Effector CD4-positive, alpha-beta T cell (primary cell): ENCODE data around the gene PLIN5.

Source experiments
- DNase-seq: peaks from one replicate; pipeline ENCODE4 v3.0.0-alpha.2; 2020

Gene PLIN5

DNA sequence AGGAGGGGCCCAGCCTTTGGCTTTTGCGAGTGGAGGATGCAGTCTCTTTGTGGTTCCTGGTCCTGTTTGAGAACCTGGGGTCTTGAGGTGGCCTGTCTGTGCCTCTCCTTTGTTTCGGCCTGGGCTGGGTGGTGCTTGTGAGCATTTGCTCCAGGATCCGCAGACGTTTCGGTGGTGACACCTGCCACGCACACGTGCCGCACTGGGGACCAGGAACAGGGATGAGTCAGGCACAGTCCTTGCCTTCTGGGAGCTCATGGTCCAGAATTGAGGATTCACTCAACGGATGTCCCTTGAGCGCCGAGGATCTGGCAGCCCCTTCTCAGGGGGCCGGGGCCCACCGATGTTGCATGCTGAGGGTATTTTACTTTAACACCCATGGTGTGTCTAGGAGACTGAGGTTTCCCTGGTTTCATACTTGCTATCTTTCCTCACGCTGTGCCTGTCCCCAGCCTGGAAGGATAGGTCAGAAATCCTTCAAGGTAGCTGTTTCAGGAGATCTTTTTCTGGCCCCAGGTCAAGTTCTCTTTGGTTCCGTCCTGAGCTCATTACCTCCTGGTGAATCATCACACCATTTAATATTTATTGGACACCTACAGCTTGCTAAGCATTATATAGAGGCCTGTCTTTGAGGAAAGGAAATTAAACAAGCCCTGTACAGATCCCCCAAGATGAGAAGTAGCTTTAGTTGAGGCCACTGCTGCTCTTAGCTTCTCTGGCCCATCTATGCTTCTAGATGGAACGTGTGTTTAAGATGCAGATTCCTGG lies 57.8 kb downstream of the PLIN5 start:
- no peak for DNase-seq

DNA sequence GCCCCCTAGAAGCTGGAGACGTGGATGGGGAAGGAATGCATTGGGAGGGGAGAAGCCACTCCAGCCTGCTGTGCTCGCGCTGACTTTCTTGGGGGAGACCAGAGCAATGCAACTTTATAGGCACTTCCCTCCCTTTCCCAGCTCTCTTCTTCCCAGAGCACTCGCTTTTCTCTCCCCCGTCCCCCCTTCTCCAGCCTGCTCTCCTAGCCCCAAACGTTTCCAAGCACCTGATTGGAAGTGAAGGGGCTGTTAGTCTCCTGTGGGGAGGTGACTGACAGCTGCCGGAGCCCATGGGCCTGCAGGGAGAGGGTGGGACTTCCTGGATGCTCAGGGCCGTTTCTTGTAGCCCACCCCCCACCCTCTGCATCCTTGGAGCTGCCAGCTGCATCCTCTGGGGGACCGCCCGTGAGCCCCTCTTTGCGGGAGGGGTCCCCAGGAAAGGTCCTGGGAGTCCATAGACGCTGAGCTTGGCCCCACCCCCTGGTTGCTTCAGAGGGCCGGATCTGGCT lies 60.5 kb downstream of the PLIN5 start:
- no peak for DNase-seq

DNA sequence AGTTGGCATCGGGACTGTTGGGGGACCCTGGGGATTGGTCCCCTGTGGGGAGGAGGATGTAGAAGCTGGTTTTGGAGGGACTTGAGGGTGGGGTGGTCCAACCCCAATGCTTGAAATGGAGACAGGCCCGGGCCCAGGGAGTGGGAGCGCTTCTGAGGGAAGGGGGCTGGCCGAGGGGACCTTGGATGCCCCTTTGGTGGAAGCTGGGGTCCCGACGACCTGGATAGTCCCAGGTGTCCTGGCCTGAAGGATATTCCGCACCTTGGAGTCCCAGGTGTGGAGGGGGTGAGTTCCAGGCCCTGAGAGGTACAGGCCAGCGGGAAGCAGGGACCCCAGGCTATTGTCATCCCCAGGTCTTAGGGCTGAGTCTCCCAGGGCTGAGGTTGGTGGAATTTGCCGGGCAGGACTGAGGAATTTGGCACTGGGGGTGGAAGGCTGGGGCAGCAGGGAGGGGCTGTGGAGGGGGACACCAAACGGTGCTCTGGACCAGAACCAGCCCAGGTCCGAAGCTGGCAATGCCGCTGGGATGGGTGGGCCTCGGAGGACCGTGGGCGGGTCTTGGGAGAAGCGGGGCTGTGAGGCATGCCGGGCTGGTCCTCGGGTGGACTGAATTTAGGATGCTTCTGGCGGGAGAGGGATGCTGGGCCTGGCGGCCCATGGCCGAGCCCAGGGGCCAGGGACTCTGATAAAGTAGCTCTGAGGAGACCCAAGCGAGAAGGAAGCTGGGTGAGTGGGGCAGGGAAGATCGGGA lies 61.1 kb downstream of the PLIN5 start:
- no peak for DNase-seq

DNA sequence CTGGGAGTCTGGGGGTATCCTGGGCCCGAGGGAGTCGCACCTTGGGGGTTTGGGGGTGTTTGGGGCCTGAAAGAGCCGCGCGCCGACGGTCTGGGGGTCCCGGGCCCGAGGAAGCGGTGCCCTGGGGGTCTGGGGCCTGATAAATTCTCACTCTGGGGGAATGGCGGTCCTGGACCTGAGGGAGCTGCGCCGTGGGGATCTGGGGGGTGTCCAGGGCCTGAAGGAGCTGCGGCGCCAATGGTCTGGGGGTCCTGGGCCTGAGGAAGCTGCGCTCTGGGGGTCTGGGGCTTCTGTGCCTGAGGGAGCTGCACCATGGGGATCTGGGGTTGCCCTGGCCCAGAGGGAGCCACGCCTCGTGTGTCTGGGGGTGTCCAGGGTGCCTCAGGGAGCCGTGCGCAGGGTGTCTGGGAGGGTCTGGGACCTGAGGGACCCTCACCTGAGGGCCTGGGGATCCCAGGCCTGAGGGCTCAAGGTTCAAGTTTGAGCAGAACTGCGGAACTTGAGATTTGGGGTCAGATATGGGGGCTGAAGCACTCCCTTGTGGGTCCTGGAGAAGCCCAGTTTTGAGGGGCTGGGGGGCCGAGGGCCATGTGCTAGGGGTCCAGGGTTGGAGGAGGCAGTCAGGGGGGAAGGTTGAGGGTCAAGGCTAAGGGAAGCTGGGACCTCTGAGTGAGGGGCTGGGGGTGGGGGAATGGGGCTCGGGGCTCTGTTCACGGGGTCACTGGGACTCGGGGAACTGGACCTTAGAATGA lies 61.8 kb downstream of the PLIN5 start:
- DNase-seq: no peak
